GM23338 (cell line): ENCODE measurements around the gene TMEM218. TPM values are rescaled to one million over a fixed set of nuclear protein-coding genes. Genes with fewer than 3 reads are reported as not detected.
"Not testable (repeated sequence)": the region's sequence is repeated elsewhere in the genome, so short reads cannot be mapped to it uniquely, and the experiment has no call there.

Experiments
- ATAC-seq: fragments of 200-7000 bp; cut with Tn5 transposase; 3 replicates; pipeline ENCODE4 v1.9.1; 2020
- DNase-seq: peaks from one replicate; pipeline ENCODE4 v3.0.0-alpha.2; 2015; ENCODE audit warnings: low spot score
- H2AFZ ChIP-seq: fragments of 200-600 bp; sonication (generic); 2 replicates; pipeline ENCODE4 v1.8.0; 2016; ENCODE audit warnings: antibody characterized with exemption, mild to moderate bottlenecking, moderate library complexity
- H3F3A ChIP-seq: fragments of 200-600 bp; sonication (generic); replicated peaks from 2 replicates; pipeline ENCODE4 v1.8.0; 2017; ENCODE audit warnings: antibody characterized with exemption, mixed run types, low read depth
- H3K27ac ChIP-seq: fragments of 200-600 bp; sonication (generic); 2 replicates; pipeline ENCODE4 v1.6.1; 2016; ENCODE audit warnings: low read depth
- H3K27me3 ChIP-seq: fragments of 200-600 bp; sonication (generic); 2 replicates; pipeline ENCODE4 v1.8.0; 2016; ENCODE audit warnings: mild to moderate bottlenecking, mixed run types, moderate library complexity; ENCODE audit not compliant: insufficient read depth
- H3K36me3 ChIP-seq: fragments of 200-600 bp; sonication (generic); 2 replicates; pipeline ENCODE4 v1.8.0; 2016; ENCODE audit warnings: mild to moderate bottlenecking; ENCODE audit not compliant: insufficient read depth
- H3K4me1 ChIP-seq: fragments of 200-600 bp; sonication (generic); 2 replicates; pipeline ENCODE4 v1.8.0; 2016; ENCODE audit warnings: mild to moderate bottlenecking, moderate library complexity; ENCODE audit not compliant: insufficient read depth
- H3K4me2 ChIP-seq: fragments of 200-600 bp; sonication (generic); 2 replicates; pipeline ENCODE4 v1.7.1; 2017; ENCODE audit warnings: mixed run types
- H3K4me3 ChIP-seq: fragments of 200-600 bp; sonication (generic); 2 replicates; pipeline ENCODE4 v1.6.1; 2016; ENCODE audit warnings: mixed run types
- H3K79me2 ChIP-seq: fragments of 200-600 bp; sonication (generic); replicated peaks from 2 replicates; pipeline ENCODE4 v1.8.0; 2017; ENCODE audit warnings: mild to moderate bottlenecking; ENCODE audit not compliant: insufficient read depth
- H3K9me2 ChIP-seq: fragments of 200-600 bp; sonication (generic); 2 replicates; pipeline ENCODE4 v1.8.0; 2017; ENCODE audit not compliant: insufficient read depth
- H4K20me1 ChIP-seq: fragments of 200-600 bp; sonication (generic); replicated peaks from 2 replicates; pipeline ENCODE4 v1.8.0; 2017; ENCODE audit warnings: mild to moderate bottlenecking; ENCODE audit not compliant: insufficient read depth
- H3K27ac Mint-ChIP-seq: 2 replicates; pipeline ENCODE4 v1.8.0; 2020; ENCODE audit warnings: inconsistent platforms, mild to moderate bottlenecking, moderate library complexity, mixed read lengths
- H3K27me3 Mint-ChIP-seq: 3 replicates; pipeline ENCODE4 v1.8.0; 2022; ENCODE audit warnings: low read depth, mild to moderate bottlenecking, moderate library complexity, mixed read lengths, inconsistent platforms; ENCODE audit not compliant: insufficient read depth, poor library complexity
- H3K36me3 Mint-ChIP-seq: 3 replicates; pipeline ENCODE4 v1.8.0; 2021; ENCODE audit warnings: low read depth, mild to moderate bottlenecking, inconsistent platforms, moderate library complexity, mixed read lengths
- H3K4me1 Mint-ChIP-seq: 3 replicates; pipeline ENCODE4 v1.8.0; 2020; ENCODE audit warnings: mild to moderate bottlenecking, inconsistent platforms, mixed read lengths
- H3K4me3 Mint-ChIP-seq: 3 replicates; pipeline ENCODE4 v1.8.0; 2021; ENCODE audit warnings: moderate library complexity, mild to moderate bottlenecking, inconsistent platforms, mixed read lengths
- H3K9me3 Mint-ChIP-seq: 3 replicates; pipeline ENCODE4 v1.8.0; 2020; ENCODE audit warnings: moderate library complexity, mild to moderate bottlenecking, inconsistent platforms, mixed read lengths
- CREB1 ChIP-seq: fragments of 250-450 bp; sonication (Bioruptor Pico); IDR thresholded peaks from 2 replicates; pipeline ENCODE4 v1.5.0; 2020; ENCODE audit warnings: low read depth, mild to moderate bottlenecking, moderate library complexity
- CTCF ChIP-seq, 2 experiments: fragments of 200-600 bp in 1 of 2; sonication (generic) in 1 of 2; conservative IDR thresholded peaks; 2 replicates each; pipeline versions ENCODE4 v1.5.1 to v1.6.1; 2016 to 2017; ENCODE audit warnings: antibody characterized with exemption in 2 of 2, low read depth in 2 of 2, mild to moderate bottlenecking in 2 of 2, moderate library complexity in 1 of 2
- ETS1 ChIP-seq: IDR thresholded peaks from 2 replicates; pipeline ENCODE4 v1.6.1; 2016; ENCODE audit warnings: antibody characterized with exemption
- EZH2 ChIP-seq: fragments of 200-600 bp; sonication (generic); IDR thresholded peaks from one replicate; pipeline ENCODE4 v1.8.0; 2017; ENCODE audit warnings: antibody characterized with exemption, mild to moderate bottlenecking, low read depth; ENCODE audit not compliant: unreplicated experiment
- NANOG ChIP-seq: IDR thresholded peaks from 2 replicates; pipeline ENCODE4 v1.6.1; 2016; ENCODE audit warnings: antibody characterized with exemption, borderline replicate concordance
- POLR2AphosphoS5 ChIP-seq: IDR thresholded peaks from 2 replicates; pipeline ENCODE4 v1.6.1; 2016; ENCODE audit warnings: antibody characterized with exemption, low read depth
- STAT1 ChIP-seq: IDR thresholded peaks from one replicate; pipeline ENCODE4 v1.6.1; 2016; ENCODE audit warnings: antibody characterized with exemption; ENCODE audit not compliant: unreplicated experiment
- ZNF114 ChIP-seq: fragments of 250-450 bp; sonication (Bioruptor Pico); IDR thresholded peaks from 2 replicates; pipeline ENCODE4 v1.5.0; 2020; ENCODE audit warnings: mild to moderate bottlenecking, moderate library complexity
- ZNF331 ChIP-seq: fragments of 250-450 bp; sonication (Bioruptor Pico); IDR thresholded peaks from 2 replicates; pipeline ENCODE4 v1.5.0; 2020; ENCODE audit warnings: low read depth, mild to moderate bottlenecking, moderate library complexity
- polyA plus RNA-seq: library from polyadenylated mRNA; unstranded; fragments of >200 nt; fragmentation: Nextera tagmentation; extraction: Ambion mirVana; gene quantifications from 2 replicates; pipeline ENCODE4 v1.2.1, GENCODE V29; 2016
- total RNA-seq: library from RNA; depleted of rRNA; stranded (reverse); fragments of >200 nt; shearing (Covaris generic); gene quantifications from 2 replicates; pipeline ENCODE4 v1.2.3, GENCODE V29; 2014

The TMEM218 gene
- total and polyA plus RNA-seq, 2 experiments from 2014 or later, result 23.7 to 24.2 TPM

GRCh38 chr11:125056931-125057692 lies 54.3 kb downstream of the TMEM218 start:
- TF ChIP-seq ZNF331 (CRISPR knock-in tag) (no peak), CTCF (conservative IDR thresholded peaks at IDR 0.05; ENCODE audit: low read depth in 2 of 2) (no peak), POLR2AphosphoS5 (no peak), CREB1 (CRISPR knock-in tag) (no peak), ZNF114 (CRISPR knock-in tag) (no peak), STAT1 (no peak), NANOG (no peak)
- Histone ChIP-seq H3F3A (no peaks in the 10 kb centered on the region), H3K27ac (no peak overlapping the region), H3K4me2 (no peak overlapping the region), H4K20me1 (no peaks in the 10 kb centered on the region), H3K27me3 (peaks cover 21% of the 10 kb centered on the region), H3K4me3 (no peak overlapping the region), H3K4me1 (no peaks in the 10 kb centered on the region), H3K9me2 (no peaks in the 10 kb centered on the region), H2AFZ (no peak overlapping the region), H3K36me3 (no peaks in the 10 kb centered on the region), H3K79me2 (no peaks in the 10 kb centered on the region)
- no peaks in the 10 kb centered on the region for H3K4me1 Mint-ChIP-seq
- H3K4me3 Mint-ChIP-seq, result no peak overlapping the region
- peaks cover 10% of the 10 kb centered on the region for H3K27me3 Mint-ChIP-seq
- H3K36me3 Mint-ChIP-seq, result no peaks in the 10 kb centered on the region
- no peaks in the 10 kb centered on the region for H3K9me3 Mint-ChIP-seq
- ATAC-seq (no peak), DNase-seq (no peak)
- H3K27ac Mint-ChIP-seq, result no peak overlapping the region

GRCh38 chr11:125056111-125056510 lies 55.3 kb downstream of the TMEM218 start:
- not testable (repeated sequence) for H2AFZ ChIP-seq, H3K4me2 ChIP-seq, H3K4me3 ChIP-seq, DNase-seq, H4K20me1 ChIP-seq, H3F3A ChIP-seq, H3K9me3 Mint-ChIP-seq, H3K9me2 ChIP-seq, H3K36me3 Mint-ChIP-seq, H3K79me2 ChIP-seq, H3K27ac ChIP-seq, H3K27me3 Mint-ChIP-seq, ATAC-seq, H3K27ac Mint-ChIP-seq, H3K36me3 ChIP-seq, H3K4me1 ChIP-seq, H3K4me3 Mint-ChIP-seq, H3K4me1 Mint-ChIP-seq
- peaks cover 11% of the 10 kb centered on the region for H3K27me3 ChIP-seq

GRCh38 chr11:125055107-125055715 lies 56.2 kb downstream of the TMEM218 start:
- no peaks in the 10 kb centered on the region for H3K36me3 Mint-ChIP-seq
- DNase-seq (no peak), ATAC-seq (no peak)
- TF ChIP-seq ETS1 (no peak), EZH2 (no peak), NANOG (no peak), CREB1 (CRISPR knock-in tag) (no peak)
- H3K4me2 ChIP-seq, result no peak overlapping the region
- H3K4me3 Mint-ChIP-seq, result no peak overlapping the region
- H3K27ac ChIP-seq, result no peak overlapping the region
- no peaks in the 10 kb centered on the region for H4K20me1 ChIP-seq
- H3K27me3 Mint-ChIP-seq, result no peaks in the 10 kb centered on the region
- H3K27me3 ChIP-seq, result peaks cover 2% of the 10 kb centered on the region; the same call in 1 of the 2 replicates
- no peaks in the 10 kb centered on the region for H3K9me3 Mint-ChIP-seq
- no peaks in the 10 kb centered on the region for H3K9me2 ChIP-seq
- H3K36me3 ChIP-seq, result no peaks in the 10 kb centered on the region
- no peaks in the 10 kb centered on the region for H3K4me1 Mint-ChIP-seq
- H2AFZ ChIP-seq, result no peak overlapping the region
- no peaks in the 10 kb centered on the region for H3K4me1 ChIP-seq
- no peaks in the 10 kb centered on the region for H3F3A ChIP-seq
- no peaks in the 10 kb centered on the region for H3K79me2 ChIP-seq
- H3K4me3 ChIP-seq, result no peak overlapping the region
- H3K27ac Mint-ChIP-seq, result no peak overlapping the region
